Fibroblast of pulmonary artery (primary cell): Measurements from ENCODE around the gene DNMT1.
"Not testable (repeated sequence)": the region's sequence is repeated elsewhere in the genome, so short reads cannot be mapped to it uniquely, and the experiment has no call there.

ENCODE experiments used
- DNase-seq: peaks from one replicate; pipeline ENCODE4 v3.0.0-alpha.2; 2010; ENCODE audit warnings: low read depth
- H3K4me3 ChIP-seq: replicated peaks from 2 replicates; pipeline ENCODE4 v1.5.1; 2011; ENCODE audit warnings: low read depth, mild to moderate bottlenecking, control low read depth, low read length, moderate library complexity
- TF ChIP-seq, protein P1 (sequence below): IDR thresholded peaks from 2 replicates; pipeline ENCODE4 v1.5.1; 2011; ENCODE audit warnings: mild to moderate bottlenecking, control low read depth, low read length, inconsistent platforms; ENCODE audit errors: missing control alignments

DNMT1 gene

DNA sequence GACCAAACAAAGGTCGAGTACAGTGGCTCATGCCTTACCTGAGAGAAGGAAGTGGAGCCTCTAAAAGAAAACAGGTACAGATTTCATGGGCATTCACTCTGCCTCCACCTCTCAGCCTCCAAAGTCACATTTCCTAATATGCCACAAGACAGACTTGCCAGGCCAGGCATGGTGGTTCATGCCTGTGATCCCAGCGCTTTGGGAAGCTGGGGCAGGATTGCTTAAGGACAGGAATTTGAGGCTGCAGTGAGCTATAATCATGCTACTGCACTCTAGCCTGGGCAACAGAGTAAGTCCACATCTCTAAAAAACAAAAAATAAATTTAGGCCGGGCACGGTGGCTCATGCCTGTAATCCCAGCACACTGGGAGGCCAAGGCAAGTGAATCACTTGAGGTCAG is 10.9 kb upstream of the DNMT1 start:
- DNase-seq, result no peak
- TF ChIP-seq, protein P1, sequence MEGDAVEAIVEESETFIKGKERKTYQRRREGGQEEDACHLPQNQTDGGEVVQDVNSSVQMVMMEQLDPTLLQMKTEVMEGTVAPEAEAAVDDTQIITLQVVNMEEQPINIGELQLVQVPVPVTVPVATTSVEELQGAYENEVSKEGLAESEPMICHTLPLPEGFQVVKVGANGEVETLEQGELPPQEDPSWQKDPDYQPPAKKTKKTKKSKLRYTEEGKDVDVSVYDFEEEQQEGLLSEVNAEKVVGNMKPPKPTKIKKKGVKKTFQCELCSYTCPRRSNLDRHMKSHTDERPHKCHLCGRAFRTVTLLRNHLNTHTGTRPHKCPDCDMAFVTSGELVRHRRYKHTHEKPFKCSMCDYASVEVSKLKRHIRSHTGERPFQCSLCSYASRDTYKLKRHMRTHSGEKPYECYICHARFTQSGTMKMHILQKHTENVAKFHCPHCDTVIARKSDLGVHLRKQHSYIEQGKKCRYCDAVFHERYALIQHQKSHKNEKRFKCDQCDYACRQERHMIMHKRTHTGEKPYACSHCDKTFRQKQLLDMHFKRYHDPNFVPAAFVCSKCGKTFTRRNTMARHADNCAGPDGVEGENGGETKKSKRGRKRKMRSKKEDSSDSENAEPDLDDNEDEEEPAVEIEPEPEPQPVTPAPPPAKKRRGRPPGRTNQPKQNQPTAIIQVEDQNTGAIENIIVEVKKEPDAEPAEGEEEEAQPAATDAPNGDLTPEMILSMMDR, result no peak
- H3K4me3 ChIP-seq, result no peak overlapping the region

DNA sequence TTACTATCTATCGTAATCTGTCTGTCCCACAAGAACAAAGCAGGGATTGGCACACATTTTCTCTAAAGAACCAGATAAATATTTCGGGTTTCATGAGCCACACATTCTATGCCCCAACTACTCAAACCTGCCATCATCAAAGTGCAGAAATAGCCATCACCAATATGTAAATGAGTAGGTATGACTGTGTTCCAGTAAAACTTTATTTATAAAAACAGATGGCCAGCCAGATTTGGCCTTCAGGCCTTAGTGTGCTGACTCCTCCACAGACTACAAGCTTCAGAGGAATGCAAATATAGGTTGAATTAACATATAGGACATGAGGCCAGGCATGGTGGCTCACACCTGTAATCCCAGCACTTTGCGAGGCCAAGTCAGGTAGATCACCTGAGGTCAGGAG is 8.9 kb upstream of the DNMT1 start:
- H3K4me3 ChIP-seq, result no peak overlapping the region
- TF ChIP-seq, protein P1, result no peak
- no peak for DNase-seq

DNA sequence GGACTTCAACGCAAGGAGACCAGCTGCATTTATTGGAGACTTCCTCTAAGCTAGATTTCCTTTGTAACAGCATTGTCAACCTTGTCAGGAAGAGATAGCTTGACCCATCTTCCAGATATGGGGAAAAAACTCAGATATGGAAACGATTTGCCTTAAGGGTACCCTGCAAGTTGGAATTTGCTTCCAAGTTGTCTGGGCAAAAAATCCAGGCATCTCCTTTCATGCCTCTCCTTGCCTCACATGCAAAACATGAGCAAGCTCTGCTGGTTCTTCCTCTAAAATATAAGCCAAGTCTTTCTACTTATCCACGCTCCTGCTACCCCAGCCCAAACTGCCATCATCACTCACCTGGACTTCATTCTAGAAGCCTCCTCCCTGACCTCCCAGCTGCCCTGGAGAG is 6.4 kb upstream of the DNMT1 start:
- TF ChIP-seq, protein P1, result no peak
- DNase-seq, result no peak
- H3K4me3 ChIP-seq, result no peak overlapping the region

DNA sequence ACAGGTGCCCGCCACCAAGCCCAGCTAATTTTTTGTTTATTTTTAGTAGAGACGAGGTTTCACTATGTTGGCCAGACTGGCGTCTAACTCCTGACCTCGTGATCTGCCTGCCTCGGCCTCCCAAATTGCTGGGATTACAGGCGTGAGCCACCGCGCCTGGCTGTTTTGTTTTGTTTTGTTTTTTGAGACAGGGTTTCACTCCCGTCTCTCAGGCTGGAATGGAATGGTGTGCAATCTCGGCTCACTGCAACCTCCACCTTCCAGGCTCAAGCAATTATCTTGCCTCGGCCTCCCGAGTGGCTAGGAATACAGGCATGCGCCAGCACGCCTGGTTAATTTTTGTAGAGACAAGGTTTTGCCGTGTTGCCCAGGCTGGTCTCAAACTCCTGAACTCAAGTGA is 5.3 kb upstream of the DNMT1 start:
- H3K4me3 ChIP-seq, result not testable (repeated sequence)

DNA sequence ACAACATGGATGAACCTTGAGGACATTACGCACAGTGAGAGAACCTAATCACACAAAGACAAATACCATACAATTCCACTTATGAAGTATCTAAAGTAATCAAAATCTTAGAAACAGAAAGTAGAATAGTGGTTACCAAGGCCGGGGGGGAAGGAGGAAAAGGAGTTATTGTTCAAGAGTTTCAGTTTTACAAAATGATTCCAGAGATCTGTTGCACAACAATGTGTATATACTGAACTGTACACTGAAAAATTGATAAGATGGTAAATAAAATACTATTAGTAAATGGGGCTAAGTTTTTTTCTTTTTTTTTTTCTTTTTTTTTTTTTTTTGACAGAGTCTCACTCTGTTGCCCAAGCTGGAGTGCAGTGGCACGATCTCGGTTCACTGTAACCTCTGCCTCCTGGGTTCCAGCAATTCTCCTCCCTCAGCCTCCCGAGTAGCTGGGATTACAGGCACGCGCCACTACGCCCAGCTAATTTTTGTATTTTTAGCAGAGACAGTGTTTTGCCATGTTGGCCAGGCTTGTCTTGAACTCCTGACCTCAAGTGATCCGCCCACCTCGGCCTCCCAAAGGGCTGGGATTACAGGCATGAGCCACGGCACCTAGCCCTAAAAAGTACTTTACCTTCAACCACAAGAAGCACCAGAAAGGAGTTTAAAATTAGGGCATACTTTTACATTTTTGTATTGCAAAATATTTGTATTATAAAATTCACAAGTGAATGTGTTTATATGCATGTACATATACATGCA is 4.3 kb upstream of the DNMT1 start:
- not testable (repeated sequence) for H3K4me3 ChIP-seq

More for the DNA sequence above, 5.3 kb upstream of the DNMT1 start:
- DNase-seq, result not testable (repeated sequence)

DNA sequence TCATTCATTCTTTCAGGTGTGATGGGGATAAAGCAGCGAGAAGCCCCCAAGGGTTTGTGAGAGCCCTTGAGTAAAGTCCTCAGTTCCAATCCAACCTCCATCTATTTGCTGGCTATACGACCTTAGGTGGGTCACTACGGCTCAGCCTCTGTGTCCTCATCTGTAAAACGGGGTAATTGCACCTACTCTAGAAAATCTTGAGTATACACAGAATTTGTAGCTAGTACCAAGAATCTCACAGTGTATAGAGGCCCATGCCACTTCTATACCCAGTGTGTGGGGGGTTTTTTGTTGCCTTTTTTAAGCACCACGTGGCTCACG is 406 bp upstream of the DNMT1 start:
- peak overlapping the region; percentile 86 for H3K4me3 ChIP-seq
- no peak for DNase-seq
- TF ChIP-seq, protein P1, result no peak

More for the DNA sequence above, 4.3 kb upstream of the DNMT1 start:
- not testable (repeated sequence) for DNase-seq

DNA sequence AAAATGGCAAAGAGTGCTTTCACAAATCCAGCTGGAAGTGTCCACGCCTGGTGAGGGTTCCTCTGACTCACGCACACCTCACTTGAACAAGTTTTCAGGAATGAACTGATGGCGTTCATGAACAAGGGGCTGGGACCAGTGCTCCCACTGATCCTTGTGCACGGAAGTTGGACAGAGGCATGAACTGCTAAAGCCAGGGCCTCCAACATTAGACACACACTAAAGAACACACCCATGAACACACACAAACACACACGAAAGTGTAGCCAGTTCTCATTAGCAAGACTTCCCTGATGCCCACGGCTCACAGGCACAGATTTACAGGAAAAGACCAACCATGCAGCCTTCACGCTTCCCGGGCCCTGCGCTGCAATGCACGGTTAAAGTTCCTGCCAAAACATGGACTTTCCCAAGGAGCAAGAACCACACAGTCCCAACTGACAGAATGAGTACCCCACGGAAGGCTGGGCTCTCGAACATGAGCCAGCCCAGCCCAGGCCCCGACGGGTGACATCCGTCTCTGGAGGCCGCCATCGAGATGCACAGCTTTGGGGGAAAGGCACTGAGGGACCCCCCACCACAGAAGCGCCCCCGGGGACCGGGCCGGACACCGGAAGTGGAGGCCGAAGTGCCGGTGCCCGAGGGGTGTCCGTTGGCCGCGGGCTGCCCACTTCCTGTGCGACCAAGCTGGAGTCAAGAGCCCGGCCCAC is 808 bp downstream of the DNMT1 start:
- TF ChIP-seq, protein P1, result no peak
- H3K4me3 ChIP-seq, result peak overlapping the region; percentile 86
- peak; percentile 40 for DNase-seq

DNA sequence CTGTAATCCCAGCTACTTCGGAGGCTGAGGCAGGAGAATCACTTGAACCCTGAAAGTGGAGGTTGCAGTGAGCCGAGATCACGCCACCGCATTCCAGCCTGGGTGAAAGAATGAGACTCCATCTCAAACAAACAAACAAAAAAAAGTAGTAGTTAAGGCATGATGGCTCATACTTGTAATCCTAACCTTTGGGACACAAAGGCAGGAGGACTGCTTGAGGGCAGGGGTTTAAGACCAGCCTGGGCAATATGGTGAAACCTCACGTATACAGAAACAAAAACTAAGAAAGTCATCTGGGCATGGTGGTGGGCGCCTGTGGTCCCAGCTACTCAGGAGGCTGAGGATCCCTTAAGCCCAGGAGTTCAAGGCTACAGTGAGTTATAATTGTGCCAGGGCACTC is 1.8 kb downstream of the DNMT1 start:
- H3K4me3 ChIP-seq, result no peak overlapping the region
- no peak for DNase-seq
- TF ChIP-seq, protein P1, result no peak
